HepG2 (cell line): ENCODE data around the gene SYNJ2. TPM values are rescaled to one million over a fixed set of nuclear protein-coding genes. Genes with fewer than 3 reads are reported as not detected.

ENCODE experiments used
- AGO2 ChIP-seq: fragments of 200-400 bp; formaldehyde crosslinking; optimal IDR thresholded peaks from 2 replicates; pipeline ENCODE3; 2017; ENCODE audit warnings: mild to moderate bottlenecking, low read depth, low read length, moderate library complexity
- BCL6 ChIP-seq: IDR thresholded peaks from 2 replicates; pipeline ENCODE4 v1.6.1; 2016; ENCODE audit warnings: missing genetic modification reagents, missing compliant biosample characterization
- CC2D1A ChIP-seq: sonication (generic); formaldehyde crosslinking; IDR thresholded peaks from 2 replicates; pipeline ENCODE4 v1.8.1; 2023; ENCODE audit warnings: mild to moderate bottlenecking, missing genetic modification reagents
- CENPBD1 ChIP-seq: sonication (generic); formaldehyde crosslinking; IDR thresholded peaks from 2 replicates; pipeline ENCODE4 v1.8.0; 2022; ENCODE audit warnings: missing genetic modification reagents, low read depth, mild to moderate bottlenecking, borderline replicate concordance
- KLF9 ChIP-seq: IDR thresholded peaks from 2 replicates; pipeline ENCODE4 v1.6.1; 2016; ENCODE audit warnings: low read depth
- MAF1 ChIP-seq: sonication (generic); formaldehyde crosslinking; IDR thresholded peaks from 2 replicates; pipeline ENCODE4 v1.5.0; 2020; ENCODE audit warnings: missing genetic modification reagents, borderline replicate concordance
- MEF2D ChIP-seq: sonication (generic); formaldehyde crosslinking; IDR thresholded peaks from 2 replicates; pipeline ENCODE4 v1.5.1; 2020; ENCODE audit warnings: mild to moderate bottlenecking, missing genetic modification reagents
- MIER3 ChIP-seq: IDR thresholded peaks from 2 replicates; pipeline ENCODE4 v1.6.1; 2016; ENCODE audit warnings: missing compliant biosample characterization, borderline replicate concordance
- NBN ChIP-seq: fragments of 450-650 bp; conservative IDR thresholded peaks from 2 replicates; pipeline ENCODE4 v1.6.1; 2017
- NFE2 ChIP-seq: sonication (generic); formaldehyde crosslinking; IDR thresholded peaks from 2 replicates; pipeline ENCODE4 v1.4.0; 2020; ENCODE audit warnings: missing genetic modification reagents
- NFIC ChIP-seq: IDR thresholded peaks from 2 replicates; pipeline ENCODE4 v1.6.1; 2012; ENCODE audit warnings: mild to moderate bottlenecking, low read length, inconsistent platforms
- NR1H2 ChIP-seq: sonication (generic); formaldehyde crosslinking; IDR thresholded peaks from 2 replicates; pipeline ENCODE4 v1.8.1; 2022; ENCODE audit warnings: low read depth, missing genetic modification reagents, borderline replicate concordance
- RAD21 ChIP-seq: fragments of 450-650 bp; formaldehyde crosslinking; IDR thresholded peaks from 2 replicates; pipeline ENCODE4 v1.5.0; 2020; ENCODE audit warnings: mild to moderate bottlenecking
- SOX5 ChIP-seq: IDR thresholded peaks from 2 replicates; pipeline ENCODE4 v1.6.1; 2016; ENCODE audit warnings: borderline replicate concordance
- SOX6 ChIP-seq, 2 experiments: fragments of 450-650 bp in 1 of 2; sonication (generic) in 1 of 2; formaldehyde crosslinking in 1 of 2; IDR thresholded peaks; 2 replicates each; pipeline versions ENCODE4 v1.4.0 to v1.6.1; 2017 to 2020; ENCODE audit warnings: antibody characterized with exemption in 1 of 2, mild to moderate bottlenecking in 1 of 2, missing genetic modification reagents in 1 of 2
- USF2 ChIP-seq, 2 experiments: sonication (generic) in 1 of 2; formaldehyde crosslinking in 1 of 2; IDR thresholded peaks; 2 replicates each; pipeline versions ENCODE4 v1.5.1 to v1.6.1; 2011 to 2020; ENCODE audit warnings: borderline replicate concordance in 1 of 2, low read depth in 1 of 2, low read length in 1 of 2, mild to moderate bottlenecking in 1 of 2, missing genetic modification reagents in 1 of 2, moderate library complexity in 1 of 2
- ZNF569 ChIP-seq: sonication (generic); formaldehyde crosslinking; IDR thresholded peaks from 2 replicates; pipeline ENCODE4 v1.5.0; 2020; ENCODE audit warnings: mild to moderate bottlenecking, missing genetic modification reagents, moderate library complexity, borderline replicate concordance
- ZNF619 ChIP-seq: sonication (generic); formaldehyde crosslinking; IDR thresholded peaks from 2 replicates; pipeline ENCODE4 v1.4.0; 2020; ENCODE audit warnings: mild to moderate bottlenecking, missing genetic modification reagents
- ZNF724P ChIP-seq: sonication (generic); formaldehyde crosslinking; IDR thresholded peaks from 2 replicates; pipeline ENCODE4 v1.8.0; 2022; ENCODE audit warnings: missing genetic modification reagents, borderline replicate concordance
- ZNF792 ChIP-seq: IDR thresholded peaks from 2 replicates; pipeline ENCODE4 v1.6.1; 2016
- polyA plus RNA-seq, 8 experiments: library from polyadenylated mRNA; depleted of rRNA in 3 of 8; stranded (reverse) in 7 of 8; unstranded in 1 of 8; fragments of >200 nt; fragmentation: Illumina TruSeq in 4 of 8; extraction: Trizol in 4 of 8; gene quantifications; 2 replicates each; pipeline versions ENCODE4 v1.2.1 to v1.2.3, GENCODE V29; 2011 to 2016; ENCODE audit warnings: low read depth in 4 of 8, missing spikeins in 1 of 8, mixed read lengths in 1 of 8; ENCODE audit not compliant: insufficient read depth in 1 of 8
- total RNA-seq, 5 experiments: library from RNA; depleted of rRNA; stranded (reverse); fragments of >200 nt; fragmentation: Illumina TruSeq; extraction: Trizol; gene quantifications; 2 replicates each; pipeline ENCODE4 v1.2.3, GENCODE V29; 2016; ENCODE audit warnings: low read depth in 1 of 5
- TF ChIP-seq, protein P1 (sequence below): sonication (generic); formaldehyde crosslinking; IDR thresholded peaks from 2 replicates; pipeline ENCODE4 v1.4.0; 2020; ENCODE audit warnings: missing genetic modification reagents, borderline replicate concordance
- TF ChIP-seq, protein P2 (sequence below): sonication (generic); formaldehyde crosslinking; IDR thresholded peaks from 2 replicates; pipeline ENCODE4 v1.8.1; 2023; ENCODE audit warnings: missing genetic modification reagents, mild to moderate bottlenecking, borderline replicate concordance

SYNJ2 gene
- total and polyA plus RNA-seq, 2 of the 13 experiments (the other 11 are each of a cell fraction or from before 2014, with no cell fraction given), result 39.1 to 57.6 TPM

DNA sequence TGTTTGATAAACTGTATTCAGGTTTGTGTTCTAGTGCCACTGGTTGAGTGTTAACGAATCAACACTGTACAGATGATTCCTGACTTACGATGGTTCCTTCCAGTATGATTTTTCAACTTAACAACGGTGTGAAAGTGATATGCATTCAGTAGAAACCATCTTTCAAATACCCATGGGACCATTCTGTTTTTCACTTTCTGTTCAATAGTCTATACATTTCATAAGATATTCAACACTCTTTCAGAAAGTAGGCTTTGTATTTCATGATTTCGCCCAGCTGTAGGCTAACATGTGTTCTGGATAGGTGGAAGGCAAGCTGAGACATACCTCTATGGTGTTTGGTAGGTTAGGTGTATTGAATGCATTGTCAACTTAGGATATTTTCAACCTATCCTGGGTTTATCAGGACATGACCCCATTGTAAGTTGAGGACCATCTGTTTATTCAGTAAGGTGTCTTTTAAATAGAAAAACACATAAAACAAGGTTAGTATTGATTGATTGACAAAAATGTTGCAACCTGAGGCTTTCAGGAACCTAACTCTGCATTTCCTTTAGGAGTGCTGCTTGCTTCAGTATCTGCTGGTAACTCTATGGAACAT, 32.3 kb downstream of the SYNJ2 start (continued):
- TF ChIP-seq CC2D1A, result no peak
- TF ChIP-seq NR1H2, result no peak
- no peak for TF ChIP-seq ZNF724P (CRISPR knock-in tag)
- TF ChIP-seq NBN, result no peak
- peak; percentile 31; the same call in 1 of the 2 replicates for TF ChIP-seq NFIC
- TF ChIP-seq SOX6 (IDR thresholded peaks at IDR 0.05), result no peak
- peak; percentile 92 for TF ChIP-seq SOX6 (CRISPR knock-in tag; IDR thresholded peaks at IDR 0.05)
- TF ChIP-seq ZNF792 (CRISPR knock-in tag), result no peak
- no peak for TF ChIP-seq MAF1
- no peak; the same call in 1 of the 2 replicates for TF ChIP-seq RAD21 (CRISPR knock-in tag)
- no peak; the same call in 1 of the 2 replicates for TF ChIP-seq MIER3 (CRISPR knock-in tag)
- TF ChIP-seq KLF9, result no peak
- TF ChIP-seq AGO2, result no peak
- peak; percentile 78; the same call in 1 of the 2 replicates for TF ChIP-seq SOX5
- TF ChIP-seq ZNF569 (CRISPR knock-in tag), result no peak
- no peak for TF ChIP-seq CENPBD1 (CRISPR knock-in tag)
- TF ChIP-seq, protein P1, sequence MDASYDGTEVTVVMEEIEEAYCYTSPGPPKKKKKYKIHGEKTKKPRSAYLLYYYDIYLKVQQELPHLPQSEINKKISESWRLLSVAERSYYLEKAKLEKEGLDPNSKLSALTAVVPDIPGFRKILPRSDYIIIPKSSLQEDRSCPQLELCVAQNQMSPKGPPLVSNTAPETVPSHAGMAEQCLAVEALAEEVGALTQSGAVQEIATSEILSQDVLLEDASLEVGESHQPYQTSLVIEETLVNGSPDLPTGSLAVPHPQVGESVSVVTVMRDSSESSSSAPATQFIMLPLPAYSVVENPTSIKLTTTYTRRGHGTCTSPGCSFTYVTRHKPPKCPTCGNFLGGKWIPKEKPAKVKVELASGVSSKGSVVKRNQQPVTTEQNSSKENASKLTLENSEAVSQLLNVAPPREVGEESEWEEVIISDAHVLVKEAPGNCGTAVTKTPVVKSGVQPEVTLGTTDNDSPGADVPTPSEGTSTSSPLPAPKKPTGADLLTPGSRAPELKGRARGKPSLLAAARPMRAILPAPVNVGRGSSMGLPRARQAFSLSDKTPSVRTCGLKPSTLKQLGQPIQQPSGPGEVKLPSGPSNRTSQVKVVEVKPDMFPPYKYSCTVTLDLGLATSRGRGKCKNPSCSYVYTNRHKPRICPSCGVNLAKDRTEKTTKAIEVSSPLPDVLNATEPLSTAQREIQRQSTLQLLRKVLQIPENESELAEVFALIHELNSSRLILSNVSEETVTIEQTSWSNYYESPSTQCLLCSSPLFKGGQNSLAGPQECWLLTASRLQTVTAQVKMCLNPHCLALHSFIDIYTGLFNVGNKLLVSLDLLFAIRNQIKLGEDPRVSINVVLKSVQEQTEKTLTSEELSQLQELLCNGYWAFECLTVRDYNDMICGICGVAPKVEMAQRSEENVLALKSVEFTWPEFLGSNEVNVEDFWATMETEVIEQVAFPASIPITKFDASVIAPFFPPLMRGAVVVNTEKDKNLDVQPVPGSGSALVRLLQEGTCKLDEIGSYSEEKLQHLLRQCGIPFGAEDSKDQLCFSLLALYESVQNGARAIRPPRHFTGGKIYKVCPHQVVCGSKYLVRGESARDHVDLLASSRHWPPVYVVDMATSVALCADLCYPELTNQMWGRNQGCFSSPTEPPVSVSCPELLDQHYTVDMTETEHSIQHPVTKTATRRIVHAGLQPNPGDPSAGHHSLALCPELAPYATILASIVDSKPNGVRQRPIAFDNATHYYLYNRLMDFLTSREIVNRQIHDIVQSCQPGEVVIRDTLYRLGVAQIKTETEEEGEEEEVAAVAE, result 0 out of 2 replicates have a peak, but pooled peaks have one; percentile 0
- TF ChIP-seq, protein P2, sequence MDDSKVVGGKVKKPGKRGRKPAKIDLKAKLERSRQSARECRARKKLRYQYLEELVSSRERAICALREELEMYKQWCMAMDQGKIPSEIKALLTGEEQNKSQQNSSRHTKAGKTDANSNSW, result no peak
- TF ChIP-seq NFE2 (CRISPR knock-in tag), result no peak
- peak; percentile 52 for TF ChIP-seq MEF2D (CRISPR knock-in tag)
- no peak for TF ChIP-seq ZNF619
- no peak for TF ChIP-seq USF2 (IDR thresholded peaks at IDR 0.05; ENCODE audit: low read depth, low read length)
- no peak for TF ChIP-seq USF2 (CRISPR knock-in tag; IDR thresholded peaks at IDR 0.05; ENCODE audit: borderline replicate concordance)
- peak; percentile 86 for TF ChIP-seq BCL6 (CRISPR knock-in tag)
